DMS79 treated with DMSO at 0.1 percent for 48 hours (cell line): ENCODE data around the gene TLCD1.

Experiments
- DNase-seq: peaks from one replicate; lab custom pipeline; 2025; lab: John Stamatoyannopoulos, UW

TLCD1 gene

GRCh38 chr17:28686296-28686695, 39.7 kb downstream of the TLCD1 start:
- no peak for DNase-seq

- no peak for DNase-seq
These were observed 40.7 kb downstream of the TLCD1 start for GRCh38 chr17:28685366-28685765.

- peak; percentile 98 for DNase-seq
These were observed 41.1 kb downstream of the TLCD1 start for GRCh38 chr17:28684963-28685362.

- no peak for DNase-seq
These were observed 43.4 kb downstream of the TLCD1 start for GRCh38 chr17:28682655-28683054.

- DNase-seq, result no peak
These were observed 50.1 kb downstream of the TLCD1 start for GRCh38 chr17:28675980-28676379.

GRCh38 chr17:28675490-28675889, 50.5 kb downstream of the TLCD1 start:
- no peak for DNase-seq
